H1 (cell line): ENCODE results near the gene ZBED4. TPM values are rescaled to one million over a fixed set of nuclear protein-coding genes. Genes with fewer than 3 reads are reported as not detected.

Experiments used
- CTCF ChIA-PET: fragments of 300-600 bp; sonication (Branson Sonifier 250); formaldehyde crosslinking; loops from one replicate; lab custom pipeline; 2021; ENCODE audit not compliant: partially characterized antibody; lab: Charles Lee
- POLR2A ChIA-PET: fragments of 300-600 bp; sonication (Branson Sonifier 250); formaldehyde crosslinking; loops from one replicate; lab custom pipeline; 2021; ENCODE audit warnings: inconsistent platforms; ENCODE audit not compliant: partially characterized antibody; lab: Charles Lee
- DNase-seq, 2 experiments: peaks; one replicate each; pipeline versions ENCODE4 v3.0.0 to v3.0.0-alpha.2; 2010 to 2022; ENCODE audit warnings: low spot score in 2 of 2, low read depth in 1 of 2, mixed read lengths in 1 of 2
- FAIRE-seq: peaks from 2 replicates; lab custom pipeline; 2011; peaks lifted over from hg19 to GRCh38; lab: Jason Lieb, UNC
- H2AFZ ChIP-seq: 2 replicates; pipeline ENCODE4 v1.8.1; 2012; ENCODE audit warnings: low read length, inconsistent platforms
- H2AK5ac ChIP-seq: 2 replicates; pipeline ENCODE4 v1.6.1; 2013; ENCODE audit warnings: low read depth, low read length
- H2BK120ac ChIP-seq: replicated peaks from 2 replicates; pipeline ENCODE3; 2013; ENCODE audit warnings: low read depth, low read length, inconsistent platforms
- H2BK12ac ChIP-seq: 2 replicates; pipeline ENCODE4 v1.6.1; 2013; ENCODE audit warnings: low read depth, low read length
- H2BK15ac ChIP-seq: 2 replicates; pipeline ENCODE4 v1.6.1; 2013; ENCODE audit warnings: low read length
- H2BK20ac ChIP-seq: 2 replicates; pipeline ENCODE4 v1.6.1; 2013; ENCODE audit warnings: low read length
- H2BK5ac ChIP-seq: 2 replicates; pipeline ENCODE4 v1.6.1; 2013; ENCODE audit warnings: low read depth, low read length
- H3K14ac ChIP-seq: 2 replicates; pipeline ENCODE4 v1.6.1; 2013; ENCODE audit warnings: inconsistent platforms; ENCODE audit not compliant: insufficient read length
- H3K18ac ChIP-seq: 2 replicates; pipeline ENCODE4 v1.6.1; 2013; ENCODE audit warnings: low read length; ENCODE audit errors: extremely low read depth
- H3K23ac ChIP-seq: 2 replicates; pipeline ENCODE4 v1.6.1; 2013; ENCODE audit warnings: inconsistent platforms; ENCODE audit not compliant: insufficient read length
- H3K23me2 ChIP-seq: 2 replicates; pipeline ENCODE4 v1.6.1; 2013; ENCODE audit warnings: low read depth, low read length
- H3K27ac ChIP-seq: 2 replicates; pipeline ENCODE4 v1.6.1; 2011; ENCODE audit warnings: low read depth, low read length, inconsistent platforms
- H3K27me3 ChIP-seq, 4 experiments: replicated peaks in 1 of 4; 1 replicate in 1 of 4; 2 replicates in 3 of 4; pipeline versions ENCODE4 v1.6.1 to v1.8.1; 2011 to 2013; ENCODE audit warnings: low read length in 3 of 4, mild to moderate bottlenecking in 3 of 4, inconsistent platforms in 2 of 4, mixed read lengths in 2 of 4, moderate library complexity in 1 of 4; ENCODE audit not compliant: control insufficient read depth in 3 of 4, insufficient read depth in 3 of 4; ENCODE audit errors: extremely low read depth in 1 of 4
- H3K36me3 ChIP-seq, 4 experiments: 2 replicates each; pipeline versions ENCODE4 v1.6.1 to v1.8.1; 2011 to 2013; ENCODE audit warnings: mild to moderate bottlenecking in 4 of 4, low read length in 3 of 4, moderate library complexity in 2 of 4, control low read depth in 1 of 4, inconsistent platforms in 1 of 4; ENCODE audit not compliant: insufficient read depth in 4 of 4, control insufficient read depth in 2 of 4
- H3K4ac ChIP-seq: replicated peaks from 2 replicates; pipeline ENCODE3; 2013; ENCODE audit warnings: low read length, low read depth, mixed read lengths, inconsistent platforms; ENCODE audit not compliant: insufficient read length
- H3K4me1 ChIP-seq, 4 experiments: replicated peaks in 1 of 4; 1 replicate in 1 of 4; 2 replicates in 3 of 4; pipeline versions ENCODE4 v1.6.1 to v1.8.1; 2011 to 2013; ENCODE audit warnings: low read length in 3 of 4, inconsistent platforms in 2 of 4, mixed read lengths in 1 of 4; ENCODE audit not compliant: insufficient read depth in 4 of 4, control insufficient read depth in 3 of 4
- H3K4me2 ChIP-seq, 2 experiments: 2 replicates each; pipeline versions ENCODE4 v1.6.1 to v1.8.1; 2011 to 2013; ENCODE audit warnings: low read depth in 2 of 2, low read length in 2 of 2, control low read depth in 1 of 2, inconsistent platforms in 1 of 2, mild to moderate bottlenecking in 1 of 2; ENCODE audit not compliant: insufficient read depth in 1 of 2
- H3K4me3 ChIP-seq, 4 experiments: fragments of 200-600, 300-600 bp in 1 of 4; sonication (generic), shearing (Covaris generic), sonication (Bioruptor Twin) in 1 of 4; 2 replicates each; pipeline versions ENCODE4 v1.5.1 to v1.8.1; 2011 to 2016; ENCODE audit warnings: low read length in 4 of 4, low read depth in 3 of 4, control low read depth in 2 of 4, inconsistent platforms in 2 of 4, mild to moderate bottlenecking in 2 of 4, mixed read lengths in 1 of 4, moderate library complexity in 1 of 4; ENCODE audit not compliant: insufficient read depth in 2 of 4; ENCODE audit errors: extremely low read depth in 1 of 4
- H3K56ac ChIP-seq: replicated peaks from 2 replicates; pipeline ENCODE3; 2013; ENCODE audit warnings: low read depth, mild to moderate bottlenecking, mixed read lengths, low read length, inconsistent platforms; ENCODE audit not compliant: insufficient read length
- H3K79me1 ChIP-seq: 2 replicates; pipeline ENCODE4 v1.6.1; 2013; ENCODE audit warnings: low read depth, low read length, control low read depth
- H3K79me2 ChIP-seq, 2 experiments: 2 replicates each; pipeline versions ENCODE4 v1.6.1 to v1.8.1; 2012 to 2013; ENCODE audit warnings: low read length in 2 of 2, mild to moderate bottlenecking in 2 of 2, inconsistent platforms in 1 of 2; ENCODE audit not compliant: insufficient read depth in 2 of 2, control insufficient read depth in 1 of 2
- H3K9ac ChIP-seq, 4 experiments: replicated peaks in 1 of 4; 1 replicate in 1 of 4; 2 replicates in 3 of 4; pipeline versions ENCODE4 v1.6.1 to v1.8.1; 2011 to 2013; ENCODE audit warnings: low read depth in 3 of 4, low read length in 3 of 4, control low read depth in 2 of 4, mild to moderate bottlenecking in 2 of 4, moderate library complexity in 2 of 4, inconsistent platforms in 1 of 4; ENCODE audit errors: extremely low read depth in 1 of 4
- H3K9me3 ChIP-seq, 2 experiments: 2 replicates each; pipeline versions ENCODE4 v1.6.1 to v1.8.1; 2012 to 2013; ENCODE audit warnings: mild to moderate bottlenecking in 2 of 2, moderate library complexity in 2 of 2, control low read depth in 1 of 2, inconsistent platforms in 1 of 2, low read depth in 1 of 2, low read length in 1 of 2, mixed read lengths in 1 of 2; ENCODE audit not compliant: insufficient read depth in 2 of 2
- H4K20me1 ChIP-seq, 2 experiments: replicated peaks in 1 of 2; 2 replicates each; pipeline versions ENCODE3 to v1.8.1; 2011 to 2013; ENCODE audit warnings: inconsistent platforms in 2 of 2, low read length in 2 of 2, mild to moderate bottlenecking in 1 of 2; ENCODE audit not compliant: insufficient read depth in 2 of 2, control insufficient read depth in 1 of 2
- H4K5ac ChIP-seq: 2 replicates; pipeline ENCODE4 v1.6.1; 2013; ENCODE audit warnings: low read length, low read depth, mixed read lengths, inconsistent platforms; ENCODE audit not compliant: insufficient read length
- H4K8ac ChIP-seq: 2 replicates; pipeline ENCODE4 v1.8.0; 2013; ENCODE audit warnings: mild to moderate bottlenecking, moderate library complexity, low read length, inconsistent platforms; ENCODE audit not compliant: insufficient read depth; ENCODE audit errors: extremely low read depth
- H4K91ac ChIP-seq: replicated peaks from 2 replicates; pipeline ENCODE3; 2013; ENCODE audit warnings: low read length, mixed read lengths, inconsistent platforms; ENCODE audit not compliant: insufficient read length
- ASH2L ChIP-seq: fragments of 200-600, 300-600 bp; sonication (generic); IDR thresholded peaks from one replicate; pipeline ENCODE4 v1.7.1; 2017; ENCODE audit warnings: low read length
- BRCA1 ChIP-seq: IDR thresholded peaks from 2 replicates; pipeline ENCODE4 v1.6.1; 2012; ENCODE audit warnings: low read depth, low read length, improper control_type of control experiment
- CEBPB ChIP-seq: IDR thresholded peaks from 2 replicates; pipeline ENCODE4 v1.6.1; 2012; ENCODE audit warnings: low read depth, low read length
- CHD2 ChIP-seq: IDR thresholded peaks from 2 replicates; pipeline ENCODE4 v1.6.1; 2012; ENCODE audit warnings: low read length, improper control_type of control experiment
- EZH2 ChIP-seq: fragments of 200-600 bp; sonication (generic); IDR thresholded peaks from 2 replicates; pipeline ENCODE4 v1.7.1; 2012; ENCODE audit warnings: low read depth, mild to moderate bottlenecking, moderate library complexity, low read length, inconsistent platforms; ENCODE audit not compliant: severe bottlenecking
- FOSL1 ChIP-seq: IDR thresholded peaks from 2 replicates; pipeline ENCODE4 v1.6.1; 2011; ENCODE audit warnings: mild to moderate bottlenecking, low read depth, low read length, moderate library complexity; ENCODE audit not compliant: insufficient read depth
- KDM5A ChIP-seq: fragments of 200-600 bp; IDR thresholded peaks from 2 replicates; pipeline ENCODE4 v1.7.1; 2012; ENCODE audit warnings: mild to moderate bottlenecking, low read length, inconsistent platforms, mixed read lengths
- POLR2A ChIP-seq, 2 experiments: IDR thresholded peaks; 1 replicate in 1 of 2; 2 replicates in 1 of 2; pipeline ENCODE4 v1.6.1; 2011; ENCODE audit warnings: low read depth in 2 of 2, low read length in 2 of 2, mild to moderate bottlenecking in 2 of 2; ENCODE audit errors: control extremely low read depth in 1 of 2
- RBBP5 ChIP-seq: IDR thresholded peaks from 2 replicates; pipeline ENCODE4 v1.7.1; 2012; ENCODE audit warnings: low read depth, mild to moderate bottlenecking, inconsistent platforms, low read length, moderate library complexity, borderline replicate concordance
- RXRA ChIP-seq: IDR thresholded peaks from 2 replicates; pipeline ENCODE4 v1.6.1; 2011; ENCODE audit warnings: low read depth, mild to moderate bottlenecking, low read length, moderate library complexity; ENCODE audit not compliant: insufficient read depth
- SIN3A ChIP-seq, 2 experiments: IDR thresholded peaks in 1 of 2; conservative IDR thresholded peaks in 1 of 2; 2 replicates each; pipeline ENCODE4 v1.6.1; 2011 to 2012; ENCODE audit warnings: low read length in 2 of 2, improper control_type of control experiment in 1 of 2, low read depth in 1 of 2, mild to moderate bottlenecking in 1 of 2
- SP2 ChIP-seq: IDR thresholded peaks from 2 replicates; pipeline ENCODE4 v1.6.1; 2012; ENCODE audit warnings: mild to moderate bottlenecking, low read length, inconsistent platforms
- TAF7 ChIP-seq: optimal IDR thresholded peaks from 2 replicates; pipeline ENCODE3; 2011; ENCODE audit warnings: low read depth, mild to moderate bottlenecking, inconsistent platforms, low read length, moderate library complexity, borderline replicate concordance
- TCF12 ChIP-seq: IDR thresholded peaks from 2 replicates; pipeline ENCODE4 v1.6.1; 2011; ENCODE audit warnings: low read depth, mild to moderate bottlenecking, low read length
- YY1 ChIP-seq: IDR thresholded peaks from 2 replicates; pipeline ENCODE4 v1.6.1; 2011; ENCODE audit warnings: low read depth, mild to moderate bottlenecking, low read length
- WGBS, 2 experiments: shearing (Covaris generic) in 1 of 2; methylation state at CpG; one replicate each; pipeline versions ENCODE4 v1.1.6 to v1.1.7; 2013 to 2015; ENCODE audit warnings: low lambda C conversion rate in 2 of 2, mixed read lengths in 2 of 2, inconsistent platforms in 1 of 2, low coverage in 1 of 2, missing lambda C conversion rate in 1 of 2; ENCODE audit not compliant: insufficient replicate concordance in 2 of 2, insufficient coverage in 1 of 2, insufficient read length in 1 of 2; ENCODE audit errors: extremely low coverage in 1 of 2, missing lambda C conversion rate in 1 of 2; 5-methylcytosine and 5-hydroxymethylcytosine counted together
- polyA plus RNA-seq, 7 experiments: library from polyadenylated mRNA; depleted of rRNA in 3 of 7; stranded (reverse) in 5 of 7; unstranded in 2 of 7; fragments of >200 nt in 5 of 7; fragments of 200-250 nt in 2 of 7; gene quantifications; 1 replicate in 5 of 7; 2 replicates in 1 of 7; 4 replicates in 1 of 7; pipeline versions ENCODE4 v1.2.1 to v1.2.3, GENCODE V29; 2011 to 2013; ENCODE audit warnings: missing spikeins in 2 of 7, mixed read lengths in 2 of 7
- total RNA-seq: library from RNA; stranded (reverse); fragmentation: NEBNext Ultra II Directional; extraction: Animal tissue kit (Norgen Biotek cat#: 25700); gene quantifications from 2 replicates; pipeline ENCODE4 v1.2.1, GENCODE V29; 2021

The ZBED4 gene
- total and polyA plus RNA-seq, 2 of the 8 experiments (the other 6 are each of a cell fraction or from before 2014, with no cell fraction given) = 11.0 to 28.3 TPM

GRCh38 chr22:49845241-49845640 lies 8.4 kb upstream of the ZBED4 start:
- Histone ChIP-seq H3K9ac (no peak overlapping the region), H4K91ac (no peak overlapping the region), H3K9me3 (no peaks in the 10 kb centered on the region), H3K18ac (no peak overlapping the region), H4K20me1 (peaks cover 0 to 3% of the 10 kb centered on the region in 2 experiments), H3K14ac (no peak overlapping the region), H3K27me3 (peaks cover 31 to 51% (median 44%) of the 10 kb centered on the region in 4 experiments), H2BK5ac (no peak overlapping the region), H2AFZ (no peak overlapping the region), H4K5ac (no peak overlapping the region), H2BK20ac (no peak overlapping the region), H3K4me1 (peaks cover 0 to 6% (median 2%) of the 10 kb centered on the region in 4 experiments; a peak in 4 of 7 replicates), H2BK120ac (no peak overlapping the region), H3K4me2 (no peak overlapping the region), H3K27ac (no peak overlapping the region), H3K23me2 (peaks cover 13% of the 10 kb centered on the region; the same call in 1 of the 2 replicates), H2BK12ac (no peak overlapping the region), H2BK15ac (no peak overlapping the region), H4K8ac (no peak overlapping the region), H3K4ac (no peak overlapping the region), H3K23ac (no peak overlapping the region), H2AK5ac (no peak overlapping the region), H3K4me3 (no peak overlapping the region), H3K79me2 (no peaks in the 10 kb centered on the region), H3K79me1 (no peaks in the 10 kb centered on the region), H3K56ac (no peak overlapping the region)
- 85% methylated on average over 16 of the region's 16 CpGs; no CpG with 5 or more reads in 1 of the 2 experiments for WGBS, 2 experiments
- no peak for FAIRE-seq
- no peak for DNase-seq
- POLR2A ChIA-PET = interaction anchor here (1.2 to 1.3 kb wide), 2 partner anchors 9 to 11 kb away, joined by 4 read pairs; no protein-coding TSS in a partner anchor
- CTCF ChIA-PET = interaction anchor here (1.2 kb wide), 1 partner anchor 24 kb away, joined by 5 read pairs; no protein-coding TSS in a partner anchor
- no peak for TF ChIP-seq CEBPB
- no peak for TF ChIP-seq SIN3A (conservative IDR thresholded peaks at IDR 0.05 in 1 of 2, IDR thresholded peaks at IDR 0.05 in 1 of 2; ENCODE audit: low read depth in 1 of 2, low read length in 2 of 2)
- no peak for TF ChIP-seq EZH2
- TF ChIP-seq RBBP5 = no peak
- TF ChIP-seq YY1 = no peak
- no peak for TF ChIP-seq KDM5A
- TF ChIP-seq RXRA = no peak
- TF ChIP-seq FOSL1 = no peak
- no peak for TF ChIP-seq POLR2A (IDR thresholded peaks at IDR 0.05; ENCODE audit: control extremely low read depth in 1 of 2, low read depth in 2 of 2, low read length in 2 of 2)
- TF ChIP-seq TCF12 = no peak
- TF ChIP-seq BRCA1 = no peak
- no peak for TF ChIP-seq SP2
- TF ChIP-seq ASH2L = no peak
- TF ChIP-seq TAF7 = no peak
- TF ChIP-seq CHD2 = no peak
- TF ChIP-seq, all 59 proteins: peak for 0
- peaks cover 0 to 16% (median 0%) of the 10 kb centered on the region in 4 experiments; a peak in 1 of 8 replicates for H3K36me3 ChIP-seq
